NCI-H524 treated with DMSO at 0.1 percent for 48 hours (cell line): ENCODE data around the gene AGAP2.
A peak's percentile ranks its signal among the peaks of the same experiment; 100 is the strongest.

ENCODE experiments used
- DNase-seq: peaks from one replicate; lab custom pipeline; 2025; lab: John Stamatoyannopoulos, UW

The AGAP2 gene

DNA sequence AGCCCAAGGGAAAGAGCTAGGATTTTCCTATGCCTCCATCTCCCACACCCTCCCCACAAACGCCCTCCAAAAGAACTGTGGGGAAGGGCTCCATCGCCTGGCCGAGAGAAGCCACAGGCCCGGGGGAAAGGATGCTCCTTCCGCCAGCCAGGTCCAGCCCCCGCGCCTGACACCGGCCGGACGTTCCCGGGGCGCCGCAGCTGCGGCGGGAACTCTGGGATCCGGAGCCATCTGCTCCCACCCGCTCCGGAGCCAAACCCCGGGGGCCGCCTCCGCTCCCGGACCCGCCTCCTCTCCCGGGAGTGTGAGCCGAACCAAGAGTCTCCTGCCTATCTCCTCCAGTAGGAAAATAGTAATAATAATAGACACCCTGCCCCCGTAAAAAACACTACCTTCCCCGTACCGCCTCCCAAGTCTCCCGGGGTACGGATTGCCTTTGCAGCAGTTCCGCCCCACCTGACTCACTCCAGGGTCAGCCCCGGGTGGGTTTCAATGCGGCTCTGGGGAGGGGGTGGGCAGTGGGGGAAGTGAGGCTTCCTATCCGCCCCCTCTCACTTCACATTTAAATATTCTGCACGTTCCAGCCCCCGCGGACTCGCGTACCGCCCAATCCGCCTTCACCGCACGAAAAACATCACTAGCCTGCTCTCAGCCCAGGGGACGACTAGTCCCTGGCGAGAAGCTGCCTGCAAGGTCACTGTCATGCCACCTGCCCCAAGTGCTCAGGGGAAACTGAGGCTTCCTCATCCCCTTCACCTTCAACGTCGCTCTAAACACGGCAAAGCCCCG is 2.4 kb downstream of the AGAP2 start:
- no peak for DNase-seq

DNA sequence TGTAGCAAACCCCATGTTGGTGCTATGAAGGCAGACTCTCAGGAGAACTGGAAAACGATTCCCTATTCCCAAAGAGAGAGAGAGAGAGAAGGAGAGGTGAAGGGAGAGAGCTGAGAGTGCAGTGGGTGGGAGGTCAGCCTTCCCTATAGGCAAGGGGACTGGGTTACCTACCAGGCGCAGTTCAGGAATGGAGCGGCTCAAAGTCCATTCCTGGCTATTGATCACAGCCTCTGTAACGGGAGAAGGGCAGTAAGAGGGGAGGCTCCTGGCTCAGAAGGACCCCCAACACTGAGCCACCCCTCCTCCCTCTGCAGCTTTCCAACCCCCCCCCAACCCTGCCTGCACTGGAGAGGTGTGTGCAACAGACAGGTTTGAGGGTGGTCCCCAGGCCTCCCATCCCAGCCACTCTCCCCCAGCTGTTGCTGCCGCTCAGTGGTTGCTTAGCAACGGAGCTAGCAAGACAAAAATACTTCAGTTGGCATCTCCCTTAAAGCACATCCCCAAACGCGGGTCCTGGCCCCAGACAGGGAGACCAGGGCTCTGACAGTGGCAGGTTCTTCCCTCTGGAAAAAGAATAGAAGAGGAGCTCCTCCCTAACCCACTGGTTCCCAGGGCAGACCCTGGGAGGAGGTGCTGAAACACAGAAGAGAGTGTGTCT is 3.2 kb downstream of the AGAP2 start:
- DNase-seq: no peak

DNA sequence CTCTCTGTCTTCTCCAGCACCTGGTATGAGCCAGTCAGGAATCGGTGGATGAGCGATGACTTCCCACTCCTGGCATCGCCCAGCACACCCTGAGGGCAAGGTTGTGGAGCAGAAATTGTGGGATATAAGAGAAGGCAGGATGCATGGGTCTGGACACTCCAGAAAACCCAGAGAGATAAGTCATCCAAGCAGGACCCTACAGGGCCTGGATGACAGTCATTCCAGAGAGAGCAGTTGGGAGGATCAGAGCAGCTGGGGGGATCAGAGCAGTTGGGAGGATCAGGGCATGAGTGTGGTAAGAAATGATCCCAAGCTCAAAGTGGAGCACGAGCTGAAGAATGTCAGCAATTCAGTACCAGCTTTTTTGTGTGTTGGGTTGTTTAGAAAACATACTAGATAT is 4.0 kb downstream of the AGAP2 start:
- DNase-seq: no peak

DNA sequence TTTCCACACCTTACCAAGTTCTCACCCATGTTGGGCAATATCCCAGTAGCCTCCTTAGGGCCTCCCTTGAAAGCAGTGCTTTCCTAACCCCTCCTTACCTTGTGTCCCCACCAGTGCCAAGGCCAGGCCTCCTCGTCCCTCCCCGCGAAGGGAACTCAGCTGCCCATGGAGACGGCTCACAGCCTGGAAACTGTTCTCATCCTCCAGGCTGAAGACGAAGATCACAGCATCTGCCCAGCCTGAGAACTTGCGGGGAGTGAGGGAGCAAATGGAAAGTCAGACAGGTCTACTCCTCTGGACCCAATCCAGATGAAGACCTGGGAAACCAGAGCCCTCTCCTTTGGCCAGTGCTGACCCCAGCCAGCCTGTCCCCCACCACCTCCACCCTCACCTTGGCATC is 4.6 kb downstream of the AGAP2 start:
- no peak for DNase-seq

DNA sequence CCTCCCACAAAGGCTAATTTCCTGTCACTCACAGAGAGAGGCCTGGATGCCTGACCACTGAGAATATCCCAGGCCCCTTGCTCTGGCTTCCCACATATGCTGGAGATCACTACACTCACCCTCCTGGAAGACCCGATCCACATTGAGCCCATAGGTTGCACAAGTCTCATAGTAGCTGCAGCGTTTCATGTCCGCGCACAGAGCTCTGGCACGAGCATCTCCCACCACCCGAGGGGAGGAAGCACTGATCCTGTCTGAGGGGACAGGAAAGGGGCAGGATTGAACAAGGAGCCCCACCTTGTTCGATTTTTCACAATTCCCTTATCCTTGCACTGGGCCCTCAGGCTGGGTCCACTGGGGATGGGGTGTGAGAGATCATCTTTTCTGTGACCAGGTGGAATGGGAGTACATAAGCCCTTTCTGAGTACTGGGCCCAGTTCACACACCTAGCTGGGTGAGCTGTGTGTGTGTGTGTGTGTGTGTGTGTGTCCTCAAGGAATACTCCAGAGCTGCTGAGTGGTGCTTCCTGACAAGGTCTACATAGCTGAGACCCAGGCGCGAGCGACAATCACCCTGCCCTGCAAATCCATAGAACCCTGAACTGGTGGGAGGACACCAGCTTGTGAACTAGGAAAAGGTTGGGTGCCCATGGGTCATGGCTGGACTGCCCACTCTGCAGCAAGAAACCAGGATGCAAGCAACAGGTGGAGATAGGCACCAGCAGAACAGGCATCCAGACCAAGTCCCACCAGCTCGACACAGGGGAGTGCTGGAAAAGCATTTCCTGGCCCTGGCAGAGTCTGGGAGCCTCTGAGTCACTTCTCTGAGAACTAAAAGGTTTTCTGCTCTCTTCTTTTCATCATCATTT is 5.6 kb downstream of the AGAP2 start:
- no peak for DNase-seq

DNA sequence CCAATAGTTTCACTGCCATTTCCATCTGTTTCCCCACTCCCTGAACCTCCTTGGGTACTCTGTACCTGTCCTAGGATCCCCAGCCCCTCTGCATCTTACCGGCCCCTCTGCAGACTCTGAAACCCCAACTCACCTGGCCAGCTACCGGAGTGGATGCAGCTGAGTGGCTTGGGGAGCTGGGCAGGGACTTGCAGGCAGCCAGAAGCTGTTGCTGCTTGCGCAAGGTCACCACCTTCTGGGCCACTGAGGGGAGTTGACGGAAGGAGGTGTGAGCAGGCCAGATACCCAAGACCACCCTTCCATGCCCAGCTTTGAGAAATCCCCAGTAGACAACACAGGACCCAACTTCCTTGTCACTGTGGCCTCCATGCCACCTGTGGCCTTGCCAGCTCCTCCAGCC is 6.3 kb downstream of the AGAP2 start:
- DNase-seq: no peak

DNA sequence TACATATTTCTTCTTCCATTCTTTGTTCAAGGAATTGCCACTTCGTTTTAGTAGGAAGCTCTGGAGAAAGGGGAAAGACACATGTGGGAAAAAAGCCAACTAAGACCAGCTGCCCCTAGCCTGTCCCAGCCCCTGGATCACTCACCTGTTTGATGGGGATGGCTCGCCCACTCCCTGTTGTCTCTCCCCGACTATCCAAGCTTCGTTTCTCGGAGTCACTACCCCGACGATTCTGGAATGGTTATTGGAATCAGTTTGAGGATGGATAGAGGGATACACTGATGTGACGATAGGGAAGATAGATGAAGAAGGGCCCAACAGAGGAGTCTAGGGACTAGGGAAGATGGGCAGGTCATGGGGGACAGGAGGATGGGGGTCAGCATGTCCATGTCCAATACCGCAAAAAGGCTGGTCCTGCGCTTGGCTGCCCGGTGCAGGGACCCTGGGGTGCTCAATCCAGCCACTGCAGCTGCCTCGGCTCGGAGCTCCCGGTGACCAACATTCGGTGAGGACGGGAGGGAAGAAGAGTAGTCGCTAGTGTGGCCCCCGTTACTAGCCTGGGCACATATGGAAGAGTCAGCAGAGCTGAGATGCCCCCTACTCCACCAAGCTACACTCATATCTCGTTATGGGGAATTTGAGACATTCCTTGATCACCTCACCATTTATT is 7.0 kb downstream of the AGAP2 start:
- DNase-seq: no peak

DNA sequence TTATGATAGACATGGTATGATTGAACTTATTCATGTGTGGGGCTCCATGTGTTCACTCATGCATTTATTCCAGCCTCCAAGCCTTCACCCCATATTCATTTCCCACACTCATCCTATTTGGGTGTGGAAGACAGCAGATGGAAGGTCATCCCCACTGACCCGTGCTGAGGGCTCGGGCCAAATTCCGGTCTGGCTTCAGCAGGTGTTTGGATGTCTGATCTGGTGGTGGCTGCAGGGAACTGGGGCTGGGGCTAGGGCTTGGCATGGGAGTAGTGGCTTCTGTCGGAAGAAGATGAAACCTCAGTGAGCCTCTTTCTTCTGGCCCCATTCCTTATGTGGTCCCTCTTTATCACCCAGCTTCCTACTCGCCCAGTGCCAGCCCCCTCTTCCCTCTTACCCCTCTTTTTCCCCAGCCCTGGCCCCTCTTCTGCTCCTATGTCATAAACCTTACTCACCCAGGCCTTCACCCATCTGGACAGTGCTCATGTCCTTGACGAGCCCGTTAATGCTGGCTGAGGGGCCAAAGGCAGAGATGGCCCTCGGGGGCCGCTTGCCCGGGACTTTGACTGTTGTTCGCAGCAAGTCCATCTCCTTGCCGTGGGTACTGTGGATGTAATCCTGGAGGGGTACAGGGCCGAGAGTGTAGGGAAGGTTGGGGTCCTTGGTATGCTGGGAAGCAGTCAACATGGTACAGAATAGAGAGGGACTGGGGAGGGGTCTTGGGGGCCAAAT is 8.0 kb downstream of the AGAP2 start:
- DNase-seq: no peak

DNA sequence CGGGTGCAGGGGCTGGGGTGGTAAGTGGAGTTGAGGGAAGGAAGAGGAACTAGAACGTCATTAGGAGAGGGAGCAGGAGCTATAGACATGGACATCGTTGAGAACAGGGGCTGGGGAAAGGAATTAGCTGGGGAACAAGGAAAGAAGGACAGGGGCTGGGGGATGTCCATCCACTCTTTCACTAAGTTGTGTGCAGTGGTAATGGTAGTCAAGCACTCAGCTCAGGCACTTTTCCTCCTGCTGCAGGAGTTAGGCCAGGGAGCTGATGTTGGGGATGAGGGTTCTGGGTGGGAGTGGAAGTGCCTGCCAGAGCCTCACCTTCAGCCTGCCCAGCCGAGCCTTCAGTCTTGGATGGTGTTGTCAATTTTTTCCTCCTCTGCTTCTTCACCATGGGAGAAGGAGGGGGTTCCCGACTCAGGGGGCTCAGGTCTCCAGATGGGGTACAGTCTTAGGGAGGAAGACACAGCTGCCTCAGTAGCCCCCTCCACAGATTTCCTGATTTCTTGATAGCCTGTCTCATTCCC is 9.2 kb downstream of the AGAP2 start:
- no peak for DNase-seq

DNA sequence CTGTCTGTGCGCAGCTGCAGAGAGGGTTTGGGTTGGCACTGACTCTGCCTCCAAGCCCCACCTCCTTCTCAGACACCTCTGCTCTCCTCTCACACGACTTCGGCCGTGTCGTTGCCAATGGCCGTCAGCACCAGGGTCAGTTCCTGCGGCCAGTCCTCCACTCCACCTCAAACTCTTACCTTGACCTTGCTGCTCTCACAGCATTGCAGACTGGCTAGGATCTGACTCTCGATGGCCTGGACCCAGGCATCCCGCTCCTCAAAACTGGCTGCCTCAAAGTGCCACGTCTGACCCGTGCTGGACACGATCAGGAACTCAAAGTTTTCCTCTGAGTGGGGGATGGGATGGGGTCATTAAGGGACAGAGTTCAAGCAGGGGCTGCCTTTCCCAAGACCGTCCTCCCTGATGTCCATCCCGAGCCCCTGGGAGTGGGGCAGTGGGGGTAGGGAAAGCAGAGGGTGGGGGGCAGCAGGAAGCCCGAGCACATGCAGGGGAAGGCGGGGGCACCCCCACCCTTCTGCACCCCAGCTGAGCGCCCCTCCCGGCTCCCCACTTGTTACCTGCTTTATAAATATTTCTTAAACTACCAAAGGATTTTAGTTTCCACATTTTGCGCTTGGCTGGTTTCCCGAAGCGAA is 10.7 kb downstream of the AGAP2 start:
- DNase-seq: no peak

DNA sequence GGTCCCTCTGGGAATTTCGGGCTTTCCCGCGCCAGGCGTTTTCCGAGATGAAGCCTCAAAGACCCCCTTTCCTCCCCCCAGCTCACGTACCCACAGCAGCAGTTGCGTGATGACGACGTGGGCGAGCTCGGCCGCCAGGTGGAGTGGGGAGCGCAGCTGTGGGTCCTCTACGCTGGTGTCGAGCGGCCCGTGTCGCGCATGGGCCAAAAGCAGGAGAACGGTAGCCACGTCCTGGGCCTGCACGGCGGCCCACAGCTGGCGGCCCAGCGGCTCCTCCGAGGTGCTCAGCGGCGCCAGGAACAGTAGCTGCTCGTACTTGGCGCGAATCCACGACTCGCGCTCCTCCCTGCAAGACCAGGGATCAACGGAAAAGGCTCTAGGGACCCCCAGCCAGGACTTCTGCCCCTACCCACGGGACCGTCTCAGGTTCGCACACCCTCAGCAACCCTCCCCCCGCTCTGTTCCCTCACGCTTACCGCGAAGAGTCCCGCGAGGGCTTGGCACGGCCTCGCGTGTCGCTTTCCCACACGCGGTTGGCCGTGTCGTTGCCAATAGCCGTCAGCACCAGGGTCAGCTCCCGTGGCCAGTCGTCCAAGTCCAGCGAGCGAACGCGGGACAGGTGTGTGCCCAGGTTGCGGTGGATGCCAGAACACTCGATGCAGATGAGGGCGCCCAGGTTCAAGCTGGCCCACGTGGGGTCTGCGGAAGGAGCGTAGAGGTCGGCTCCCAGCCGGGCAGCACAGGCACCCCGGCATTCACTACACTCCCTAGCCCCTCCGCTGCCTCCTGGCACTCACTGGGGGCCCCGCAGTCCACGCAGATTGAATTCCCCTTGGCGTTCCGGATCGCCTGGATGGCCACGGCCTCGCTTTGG is 11.4 kb downstream of the AGAP2 start:
- no peak for DNase-seq

DNA sequence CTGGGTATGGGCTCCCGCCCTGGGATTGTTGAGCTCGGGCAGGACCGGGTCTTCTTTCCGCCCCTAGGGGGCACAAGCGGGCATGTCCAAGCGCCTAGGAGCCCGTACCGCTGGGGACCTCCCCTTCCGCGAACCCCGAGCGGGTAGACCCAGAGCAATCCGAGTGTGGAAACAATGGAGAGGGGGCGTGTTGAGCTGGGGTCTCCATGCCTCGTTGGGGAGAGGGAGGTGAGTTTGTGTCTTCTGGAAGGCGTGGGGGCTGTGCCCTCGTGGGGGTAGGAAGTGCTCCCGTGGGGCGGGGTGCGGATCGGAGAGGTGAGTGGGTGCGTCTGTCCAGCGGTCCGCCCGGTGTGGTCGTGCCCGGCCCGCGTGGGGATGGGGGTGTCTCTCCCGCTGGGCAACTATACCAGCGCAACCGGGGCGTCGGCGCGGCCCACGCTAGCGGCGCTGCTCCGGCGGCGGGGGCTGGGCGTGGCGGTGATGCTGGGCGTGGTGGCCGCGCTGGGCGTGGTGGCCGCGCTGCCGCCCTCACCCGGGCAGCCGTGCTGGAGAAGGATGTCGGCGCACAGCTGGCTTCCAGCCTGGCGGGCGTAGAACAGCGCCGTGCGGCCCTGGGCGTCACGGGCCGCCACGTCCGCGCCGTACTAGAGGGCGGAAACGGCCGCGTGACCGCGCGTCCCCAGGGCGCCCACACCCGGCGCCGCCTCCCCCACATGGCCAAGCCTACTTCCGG is 12.2 kb downstream of the AGAP2 start:
- DNase-seq: peak; percentile 27

DNA sequence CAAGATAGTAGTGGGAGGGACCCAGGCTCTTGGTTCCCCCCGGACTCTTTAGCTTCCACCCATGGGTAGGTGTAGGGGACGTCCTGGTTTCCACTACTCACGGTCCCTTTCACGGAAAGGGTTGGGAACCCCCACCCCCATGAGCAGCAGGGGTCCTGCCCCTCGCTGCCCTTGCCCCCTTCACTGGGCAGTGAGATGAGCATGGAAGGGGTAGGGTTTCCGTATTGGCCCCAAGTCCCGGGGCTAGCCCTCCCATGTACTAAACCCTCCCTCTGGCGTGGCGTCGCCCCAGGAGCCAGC is 12.7 kb downstream of the AGAP2 start:
- DNase-seq: no peak

DNA sequence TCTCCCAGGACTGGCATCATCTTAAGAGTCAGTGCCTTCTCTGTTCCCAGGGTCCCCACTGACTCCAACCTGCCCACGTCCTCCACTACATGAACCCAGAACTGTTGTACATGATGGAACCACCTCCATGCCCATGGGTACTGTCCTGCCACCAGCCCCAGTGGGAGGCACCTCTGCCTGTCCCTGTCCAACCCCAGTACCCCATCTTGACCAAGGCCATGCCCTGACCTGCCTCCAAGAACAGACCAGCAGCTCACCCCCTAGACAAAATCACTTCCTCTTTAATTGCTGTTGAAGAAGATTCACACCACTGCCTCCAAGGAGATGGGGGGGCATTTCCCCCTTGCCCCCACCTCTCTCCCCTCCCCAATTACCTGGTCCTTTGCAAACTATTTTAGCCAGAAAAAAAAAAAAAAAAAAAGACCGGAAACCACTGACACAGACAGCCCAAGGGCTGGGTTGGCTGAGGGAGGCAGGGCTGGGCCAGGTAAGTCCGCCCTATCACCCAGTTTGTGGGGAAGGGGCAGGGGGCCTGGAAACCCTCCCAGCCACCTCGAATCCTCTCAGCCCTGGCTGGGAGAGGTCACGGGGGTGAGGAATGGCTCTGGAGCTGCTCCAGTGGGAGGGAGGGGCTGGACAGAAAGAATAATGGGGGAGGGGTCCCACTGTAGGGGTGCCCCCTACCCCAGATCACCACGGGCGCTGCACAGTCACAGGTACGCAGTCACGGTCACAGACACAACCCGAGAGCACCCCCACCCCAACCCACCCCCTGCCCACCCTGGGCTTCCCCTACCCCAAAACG is 13.4 kb downstream of the AGAP2 start:
- no peak for DNase-seq

DNA sequence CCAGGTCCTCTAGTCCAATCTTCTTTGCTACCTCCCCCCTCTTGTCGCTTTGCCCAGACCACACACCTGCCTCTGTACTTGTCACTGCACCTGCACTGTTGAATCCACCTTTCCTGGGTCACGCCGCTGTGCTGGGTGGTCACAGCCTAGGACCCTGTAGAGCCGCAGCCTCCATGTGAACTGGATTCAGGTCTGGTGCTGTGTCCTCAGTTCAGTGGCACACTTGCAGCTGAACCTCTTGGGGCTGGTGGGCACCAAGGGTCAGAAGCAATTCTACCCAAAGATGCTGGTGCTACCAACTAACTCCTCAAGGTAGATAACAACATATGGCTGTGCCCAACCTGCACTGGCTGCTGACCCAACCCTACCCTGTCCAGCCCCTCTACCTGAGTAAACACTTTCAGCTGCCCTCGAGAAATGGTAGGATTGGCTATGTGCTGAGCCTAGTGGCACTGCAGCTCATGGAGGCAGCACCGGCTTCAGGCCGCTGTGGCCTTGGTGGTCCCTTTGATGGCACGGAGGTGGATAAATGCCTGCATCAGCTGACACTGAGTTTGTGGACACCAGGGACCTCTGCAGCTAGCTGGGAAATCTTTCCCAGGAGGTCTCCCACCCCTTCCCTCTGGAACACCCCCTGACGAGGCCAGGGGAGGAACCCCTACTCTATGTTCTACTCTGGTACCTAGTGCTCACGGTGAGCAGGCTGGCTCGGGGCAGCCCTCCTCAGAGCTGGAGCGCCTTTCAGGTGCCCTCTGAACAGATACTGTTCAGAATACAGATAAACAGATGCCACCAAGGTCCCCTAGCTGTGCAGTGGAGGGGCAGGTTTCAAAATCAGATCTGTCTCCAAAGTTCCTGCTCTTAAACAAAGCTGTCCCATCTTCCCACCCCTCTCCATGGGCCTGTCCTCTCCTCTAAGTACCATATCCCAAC is 14.3 kb downstream of the AGAP2 start:
- DNase-seq: no peak

DNA sequence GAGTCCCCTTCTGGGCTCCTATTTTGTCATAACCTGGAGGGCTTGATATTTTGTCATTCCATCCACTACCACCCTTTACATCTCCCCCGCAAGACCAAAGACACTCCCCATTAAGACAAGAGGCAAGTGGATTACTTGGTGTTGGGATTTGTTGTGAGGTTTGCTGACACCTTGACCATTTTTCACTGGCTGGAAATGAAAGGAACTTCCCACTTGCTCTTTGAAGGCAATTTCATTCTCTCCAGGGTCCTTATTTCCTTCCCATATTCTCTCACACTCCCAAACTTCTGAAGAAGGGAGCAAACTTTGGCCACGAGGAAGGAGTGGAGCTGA is 14.9 kb downstream of the AGAP2 start:
- DNase-seq: no peak
